Motor neuron (in vitro differentiated cells): ENCODE measurements around the gene HSD11B2. TPM values are rescaled to one million over a fixed set of nuclear protein-coding genes. Genes with fewer than 3 reads are reported as not detected.

Experiments used
- ATAC-seq, 8 experiments: fragments of 200-7000 bp; cut with Tn5 transposase; replicated peaks in 6 of 8; 2 replicates each; pipeline ENCODE4 v1.8.0; 2021; ENCODE audit warnings: mild to moderate bottlenecking in 8 of 8, moderate library complexity in 8 of 8
- H3K27ac ChIP-seq, 2 donors: fragments of 250-450 bp; sonication (Bioruptor Pico); 2 replicates each; pipeline ENCODE4 v1.9.0; 2021; ENCODE audit warnings: antibody characterized with exemption in 2 of 2, mild to moderate bottlenecking in 2 of 2, moderate library complexity in 1 of 2
- H3K4me1 ChIP-seq, 2 donors: fragments of 250-450 bp; sonication (Bioruptor Pico); replicated peaks in 1 of 2; 2 replicates each; pipeline ENCODE4 v1.6.1; 2021; ENCODE audit warnings: antibody characterized with exemption in 2 of 2, mild to moderate bottlenecking in 2 of 2, moderate library complexity in 1 of 2
- H3K4me3 ChIP-seq, 5 donors: fragments of 250-450 bp; sonication (Bioruptor Pico); 2 replicates each; pipeline ENCODE4 v1.9.0; 2021; ENCODE audit warnings: antibody characterized with exemption in 5 of 5, mild to moderate bottlenecking in 5 of 5, moderate library complexity in 4 of 5
- WGBS, 10 experiments: fragments of 450-650 bp; shearing (Covaris generic); methylation state at CpG; one replicate each; pipeline ENCODE4 v1.0.0; 2022; 5-methylcytosine and 5-hydroxymethylcytosine counted together
- in situ Hi-C, 9 experiments: fragments of 400-800 bp; cut with MboI; loops; one replicate each; pipeline ENCODE4 v1.15.0; 2021; ENCODE audit warnings: low sequenced_read_pairs in 9 of 9, low pct_unique_long_range_greater_than_20kb in 2 of 9; ENCODE audit not compliant: unreplicated experiment in 9 of 9
- total RNA-seq, 8 experiments: library from RNA; unstranded; fragments of 300-600 nt; gene quantifications; 2 replicates each; pipeline versions ENCODE4 v1.2.3 to v1.2.4, GENCODE V29; 2022

Gene HSD11B2
- total RNA-seq, 8 experiments from 2014 or later = 0.64 to 17.4 (median 6.8) TPM

DNA sequence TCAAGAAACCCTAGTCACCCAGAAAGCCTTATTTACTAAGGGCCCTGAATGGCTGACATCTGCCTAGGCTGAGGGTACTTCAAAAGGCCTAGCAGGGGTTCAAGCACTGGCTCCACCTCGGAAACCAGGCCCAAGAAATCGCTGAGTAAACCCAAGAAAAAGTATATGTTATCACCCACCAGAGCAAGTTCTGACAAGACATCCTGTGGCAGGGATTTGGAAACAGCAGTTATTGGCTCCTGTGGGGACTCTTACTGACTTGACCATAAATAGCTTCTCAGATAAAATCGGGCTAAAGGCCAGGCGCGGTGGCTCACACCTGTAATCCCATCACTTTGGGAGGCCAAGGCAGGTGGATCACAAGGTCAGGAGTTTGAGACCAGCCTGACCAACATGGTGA is 37.8 kb downstream of the HSD11B2 start:
- 20 to 92% (median 65%) methylated on average over 1 to 5 of the region's 5 CpGs; no CpG with 5 or more reads in 4 of the 10 experiments for WGBS, 10 experiments
- H3K4me1 ChIP-seq = peaks cover 0 to 4% of the 10 kb centered on the region in 2 donors
- no peak for ATAC-seq
- no peak overlapping the region for H3K27ac ChIP-seq
- H3K4me3 ChIP-seq = no peak overlapping the region
- in situ Hi-C loops = no loop called here

DNA sequence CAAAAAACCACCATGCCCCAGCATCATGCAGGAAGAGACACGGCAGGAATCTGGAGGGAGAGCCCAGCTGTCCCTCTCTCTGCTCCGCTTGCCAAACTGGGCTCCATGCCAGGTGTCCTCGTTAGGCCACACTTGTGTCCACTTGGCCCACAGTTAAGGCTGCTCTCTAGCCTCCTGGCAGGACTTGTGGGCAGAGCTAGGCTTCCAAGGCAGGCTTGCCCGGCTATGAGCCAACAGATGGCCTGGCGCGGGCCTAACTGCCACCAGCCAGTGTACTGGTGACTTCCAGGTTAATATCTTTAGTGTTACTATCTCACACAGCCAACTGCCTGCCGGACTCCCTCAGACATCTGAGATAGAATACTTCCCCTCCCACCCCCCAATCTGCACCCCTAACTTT is 39.4 kb downstream of the HSD11B2 start:
- ATAC-seq = no peak
- Histone ChIP-seq H3K4me1 (peaks cover 0 to 3% of the 10 kb centered on the region in 2 donors), H3K4me3 (no peak overlapping the region), H3K27ac (no peak overlapping the region)
- in situ Hi-C loops = no loop called here
- 20 to 100% (median 86%) methylated on average over 1 to 3 of the region's 7 CpGs; no CpG with 5 or more reads in 4 of the 10 experiments for WGBS, 10 experiments

DNA sequence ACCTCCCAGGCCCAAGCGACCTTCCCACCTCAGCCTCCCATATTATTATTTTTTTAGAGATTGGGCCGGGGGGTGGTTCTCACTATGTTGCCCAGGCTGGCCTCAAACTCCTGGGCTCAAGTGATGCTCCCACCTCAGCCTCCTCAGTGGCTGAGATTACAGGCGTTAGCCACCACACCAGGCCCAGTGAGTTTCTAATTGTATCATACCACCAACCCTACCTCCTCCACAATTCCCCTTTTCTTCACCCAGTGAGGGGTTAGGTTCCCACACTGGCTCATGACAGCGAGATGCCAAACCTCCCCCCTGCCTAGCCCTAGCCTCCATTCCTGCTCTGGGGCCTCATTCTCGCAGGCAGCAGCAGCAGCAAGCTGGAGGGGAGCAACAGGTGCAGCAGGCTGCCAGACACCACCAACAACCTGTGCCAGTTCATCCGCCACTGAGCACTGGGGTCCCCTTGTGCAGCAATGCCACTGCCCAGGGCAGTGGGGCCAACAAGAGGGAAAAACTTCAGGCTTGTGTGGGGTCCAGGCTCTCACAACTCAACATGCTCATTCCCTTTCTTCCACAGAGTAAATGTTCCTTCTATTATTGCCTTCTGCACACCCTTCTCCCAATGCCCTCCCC is 41.0 kb downstream of the HSD11B2 start:
- no peaks in the 10 kb centered on the region for H3K4me1 ChIP-seq
- ATAC-seq = no peak
- in situ Hi-C loops = no loop called here
- H3K27ac ChIP-seq = no peak overlapping the region
- WGBS, 10 experiments = 84 to 100% (median 100%) methylated on average over 1 to 5 of the region's 6 CpGs; no CpG with 5 or more reads in 4 of the 10 experiments
- H3K4me3 ChIP-seq = no peak overlapping the region

DNA sequence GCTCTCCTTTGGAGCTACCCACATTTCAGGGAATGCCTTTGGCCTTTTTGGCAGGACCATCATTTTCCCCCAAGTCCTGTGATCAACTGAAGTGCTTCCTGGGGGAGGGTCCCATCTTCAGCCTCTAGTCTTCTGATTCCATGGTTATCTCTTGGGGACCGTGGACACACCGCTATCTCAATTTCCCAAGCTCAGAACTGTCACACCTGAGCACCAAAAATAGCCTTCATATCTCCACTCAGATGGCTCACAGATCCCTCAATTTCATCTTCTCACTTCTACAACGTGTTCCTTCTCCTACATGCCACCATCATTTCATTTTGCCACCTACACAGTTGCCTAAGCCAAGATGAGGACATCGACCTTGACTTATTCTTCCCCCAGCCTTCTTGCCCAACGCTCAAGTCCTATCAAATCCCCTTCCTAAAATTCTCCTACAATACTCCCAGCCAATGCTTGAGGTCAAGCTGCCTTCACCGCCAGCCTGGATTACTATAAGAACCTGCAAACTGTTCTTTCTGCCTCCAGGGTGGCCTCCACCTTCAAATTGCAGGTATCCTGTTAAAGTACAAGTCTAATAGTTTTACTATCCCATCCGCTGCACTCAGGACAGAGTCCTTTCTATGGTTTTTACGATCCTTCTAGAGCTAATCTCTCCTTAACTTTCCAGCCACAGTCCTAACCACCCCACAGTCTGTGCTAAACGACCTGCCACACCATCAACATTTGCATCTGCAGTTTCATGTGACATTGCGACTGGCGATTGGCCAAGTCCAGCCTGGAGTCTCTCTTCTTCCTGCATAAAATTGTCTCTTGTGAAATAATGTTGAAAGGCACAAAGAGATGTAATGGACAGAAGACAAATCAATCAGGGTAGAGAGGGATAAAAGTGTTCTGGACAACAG is 43.9 kb downstream of the HSD11B2 start:
- Histone ChIP-seq H3K4me1 (peaks cover 3 to 6% of the 10 kb centered on the region in 2 donors), H3K4me3 (no peak overlapping the region), H3K27ac (no peak overlapping the region)
- in situ Hi-C loops = no loop called here
- WGBS, 10 experiments = 79 to 92% (median 87%) methylated on average over 3 to 11 of the region's 11 CpGs
- ATAC-seq = peak in 2 of 8 experiments; percentile 30 to 38

DNA sequence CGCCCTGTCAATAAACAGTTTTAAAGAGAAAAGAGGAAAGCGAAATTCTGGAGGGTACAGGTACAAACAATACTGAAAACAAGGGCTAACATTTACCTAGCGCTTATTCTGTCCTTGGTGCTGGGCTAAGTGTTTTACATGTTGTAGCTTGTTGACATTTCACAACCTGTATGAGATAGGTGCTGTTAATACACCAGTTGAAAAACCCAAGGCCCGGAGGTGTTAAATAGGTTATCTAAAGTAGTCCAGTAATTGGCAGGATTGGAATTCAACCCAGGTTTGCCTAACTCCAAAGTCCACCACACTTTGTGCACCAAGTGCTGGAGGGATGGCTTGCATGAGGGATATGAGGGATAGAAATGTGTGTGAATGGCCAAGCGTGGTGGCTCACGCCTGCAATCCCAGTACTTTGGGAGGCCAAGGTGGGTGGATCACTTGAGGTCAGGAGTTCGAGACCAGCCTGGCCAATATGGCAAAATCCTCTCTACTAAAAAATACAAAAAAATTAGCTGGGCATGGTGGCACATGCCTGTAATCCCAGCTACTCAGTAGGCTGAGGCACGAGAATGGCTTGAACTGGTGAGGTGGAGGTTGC is 47.1 kb downstream of the HSD11B2 start:
- no peak for ATAC-seq
- 80 to 98% (median 93%) methylated on average over 1 to 8 of the region's 8 CpGs; no CpG with 5 or more reads in 4 of the 10 experiments for WGBS, 10 experiments
- in situ Hi-C loops = no loop called here

DNA sequence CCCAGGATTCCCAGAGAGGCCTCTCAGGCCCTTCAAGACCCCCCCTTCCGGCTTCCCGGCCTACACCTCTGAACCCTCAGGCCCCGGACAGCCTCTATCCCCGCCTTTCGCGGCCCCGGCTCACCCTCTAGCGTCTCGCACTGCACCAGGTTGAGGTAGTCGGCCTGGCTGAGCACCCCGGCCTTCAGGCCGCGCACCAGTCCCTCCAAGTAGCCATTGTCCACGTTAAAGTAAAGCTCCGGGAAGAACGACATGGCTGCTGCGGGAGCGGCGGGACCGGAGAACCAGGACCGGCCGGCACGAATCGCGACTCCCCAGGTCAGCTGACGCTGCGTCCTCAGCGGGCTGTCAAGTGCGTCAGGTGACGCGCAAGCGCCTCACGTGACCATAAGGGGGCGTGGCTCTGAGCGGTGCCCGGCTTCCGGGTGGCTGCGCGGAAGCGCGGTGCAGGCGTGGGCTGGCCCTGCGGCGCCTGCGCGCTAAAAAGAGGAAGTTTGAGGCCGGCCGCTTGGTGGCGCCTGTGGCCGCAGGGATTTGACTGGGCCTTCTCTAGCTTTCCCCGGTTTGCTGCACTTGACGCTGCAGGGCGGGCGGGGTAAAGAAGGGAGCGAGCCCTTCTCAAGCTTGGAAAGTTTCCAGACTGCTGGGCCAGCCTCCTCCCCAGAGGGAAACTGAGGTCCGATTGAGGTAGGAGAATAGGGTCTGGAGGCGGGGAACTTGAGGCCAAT is 50.1 kb downstream of the HSD11B2 start, which contains the start of gene ATP6V0D1:
TSS of gene ATP6V0D1 (minus strand) at position 325 of the 728 bp plus-strand sequence. CDS start at position 254, 71 bp downstream.
- WGBS, 10 experiments = 0 to 7% (median 0%) methylated on average over 1 to 13 of the region's 57 CpGs; no CpG with 5 or more reads in 1 of the 10 experiments
- Histone ChIP-seq H3K4me1 (peaks cover 11 to 19% of the 10 kb centered on the region in 2 donors), H3K27ac (peak within 1 kb of the TSS; percentile 66 to 86), H3K4me3 (peak within 1 kb of the TSS; percentile 60 to 99 (median 90))
- peak; percentile 83 to 97 (median 90) for ATAC-seq
- in situ Hi-C loops = no loop called here

More for the DNA sequence above, 47.1 kb downstream of the HSD11B2 start:
- Histone ChIP-seq H3K4me3 (no peak overlapping the region), H3K27ac (no peak overlapping the region), H3K4me1 (peaks cover 11 to 19% of the 10 kb centered on the region in 2 donors)

DNA sequence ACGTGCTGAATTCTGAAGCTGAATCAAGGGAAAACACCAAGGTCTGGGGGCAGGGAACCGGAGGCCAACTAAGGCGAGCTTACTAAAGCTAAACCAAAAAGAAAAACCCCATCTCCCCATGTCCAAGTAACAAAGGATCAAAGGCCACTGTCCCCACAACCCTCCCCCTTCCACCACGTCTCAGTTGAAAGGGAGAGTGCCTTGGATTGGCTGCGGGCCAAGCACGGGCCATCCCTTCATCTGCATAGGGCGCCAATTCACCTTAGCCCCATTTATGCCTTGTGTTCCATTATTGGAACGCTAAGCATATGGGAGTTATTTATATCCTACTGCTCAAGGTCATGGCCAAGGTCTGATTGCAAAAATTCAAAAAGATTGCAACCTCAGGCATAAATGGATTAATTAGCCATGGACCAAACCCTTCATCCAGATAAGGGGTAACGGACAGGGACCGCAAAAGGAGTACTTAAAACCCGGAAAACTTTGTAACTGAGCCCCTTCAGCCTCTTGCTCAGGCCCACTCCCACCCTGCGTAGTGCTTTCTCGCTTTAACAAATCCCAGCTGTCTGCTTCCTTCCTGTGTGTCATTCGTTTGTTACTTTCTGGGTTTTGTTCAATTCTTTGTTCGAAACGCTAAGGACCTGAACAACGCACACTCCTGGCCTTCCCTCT is 50.8 kb downstream of the HSD11B2 start:
- H3K27ac ChIP-seq = peak overlapping the region; percentile 66 to 71
- WGBS, 10 experiments = 0 to 73% (median 26%) methylated on average over 1 to 12 of the region's 17 CpGs
- H3K4me1 ChIP-seq = peaks cover 11 to 19% of the 10 kb centered on the region in 2 donors
- peak; percentile 1 to 38 (median 9) for ATAC-seq
- in situ Hi-C loops = no loop called here
- H3K4me3 ChIP-seq = peak overlapping the region; percentile 34 to 99 (median 90)

DNA sequence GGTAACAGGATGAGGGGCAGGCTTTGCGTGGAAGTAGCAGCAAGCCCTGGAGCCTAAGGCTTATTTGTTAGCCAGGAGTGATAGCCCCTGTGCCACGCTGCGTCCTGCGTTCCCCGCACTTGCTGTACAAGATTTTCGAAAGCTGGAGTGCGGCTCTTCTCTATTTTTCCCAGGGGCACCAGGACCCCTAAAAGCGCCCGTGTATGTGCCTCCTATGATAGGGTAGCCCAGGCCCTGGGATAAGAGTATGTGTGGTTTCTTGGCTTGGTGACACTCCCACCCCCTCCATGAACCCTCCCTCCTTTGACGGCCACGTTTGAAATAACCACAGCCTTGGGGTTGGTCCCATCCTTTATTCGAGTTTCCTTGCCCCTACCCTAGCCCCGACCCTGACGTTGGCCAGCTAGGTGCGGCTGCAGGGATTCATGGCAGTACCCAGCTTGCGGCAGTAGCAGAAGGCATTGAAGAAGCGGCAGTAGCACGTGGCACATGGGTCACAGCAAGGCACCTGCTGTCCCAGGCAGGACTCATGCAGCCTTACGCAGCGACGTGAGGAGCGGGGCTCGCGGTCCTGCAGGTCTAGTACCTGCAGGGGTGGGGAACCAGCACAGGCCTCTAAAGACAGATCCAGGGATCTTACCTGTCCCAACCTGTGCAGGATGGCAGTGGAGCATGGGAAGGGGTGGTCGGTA is 51.5 kb downstream of the HSD11B2 start:
- peak overlapping the region in 2 of 5 donors; percentile 34 to 94 for H3K4me3 ChIP-seq
- WGBS, 10 experiments = 20 to 78% (median 70%) methylated on average over 2 to 10 of the region's 25 CpGs; no CpG with 5 or more reads in 5 of the 10 experiments
- in situ Hi-C loops = no loop called here
- H3K27ac ChIP-seq = no peak overlapping the region
- ATAC-seq = no peak
- H3K4me1 ChIP-seq = peaks cover 11 to 19% of the 10 kb centered on the region in 2 donors

DNA sequence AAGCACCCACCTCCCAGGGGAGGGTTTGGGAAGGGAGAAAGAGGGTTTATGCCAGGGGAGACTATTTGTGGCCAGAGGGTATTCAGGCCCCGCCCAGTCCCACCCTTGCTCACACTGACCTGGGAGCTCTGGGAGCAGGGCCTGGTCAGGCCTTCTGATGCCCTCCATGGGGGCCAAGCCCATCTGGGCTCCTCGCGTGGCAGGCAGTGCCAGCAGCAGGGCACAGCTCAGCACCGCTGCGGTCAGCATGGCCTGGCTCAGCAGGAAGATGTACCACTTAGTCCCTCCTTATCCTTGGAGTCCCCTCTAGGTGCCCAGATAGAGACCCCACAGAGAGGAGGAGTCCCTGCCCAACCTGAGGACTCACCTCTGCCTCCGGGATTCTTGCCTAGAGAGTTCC is 52.2 kb downstream of the HSD11B2 start, which contains the start of gene AGRP:
TSS of gene AGRP (minus strand) at position 398 of the 400 bp plus-strand sequence. CDS start at position 249, 149 bp downstream.
- Histone ChIP-seq H3K4me3 (no peak within 1 kb of the TSS), H3K4me1 (peaks cover 11 to 19% of the 10 kb centered on the region in 2 donors), H3K27ac (no peak within 1 kb of the TSS)
- no peak for ATAC-seq
- in situ Hi-C loops = no loop called here
- WGBS, 10 experiments = no CpG with 5 or more reads among the region's 6 CpGs

DNA sequence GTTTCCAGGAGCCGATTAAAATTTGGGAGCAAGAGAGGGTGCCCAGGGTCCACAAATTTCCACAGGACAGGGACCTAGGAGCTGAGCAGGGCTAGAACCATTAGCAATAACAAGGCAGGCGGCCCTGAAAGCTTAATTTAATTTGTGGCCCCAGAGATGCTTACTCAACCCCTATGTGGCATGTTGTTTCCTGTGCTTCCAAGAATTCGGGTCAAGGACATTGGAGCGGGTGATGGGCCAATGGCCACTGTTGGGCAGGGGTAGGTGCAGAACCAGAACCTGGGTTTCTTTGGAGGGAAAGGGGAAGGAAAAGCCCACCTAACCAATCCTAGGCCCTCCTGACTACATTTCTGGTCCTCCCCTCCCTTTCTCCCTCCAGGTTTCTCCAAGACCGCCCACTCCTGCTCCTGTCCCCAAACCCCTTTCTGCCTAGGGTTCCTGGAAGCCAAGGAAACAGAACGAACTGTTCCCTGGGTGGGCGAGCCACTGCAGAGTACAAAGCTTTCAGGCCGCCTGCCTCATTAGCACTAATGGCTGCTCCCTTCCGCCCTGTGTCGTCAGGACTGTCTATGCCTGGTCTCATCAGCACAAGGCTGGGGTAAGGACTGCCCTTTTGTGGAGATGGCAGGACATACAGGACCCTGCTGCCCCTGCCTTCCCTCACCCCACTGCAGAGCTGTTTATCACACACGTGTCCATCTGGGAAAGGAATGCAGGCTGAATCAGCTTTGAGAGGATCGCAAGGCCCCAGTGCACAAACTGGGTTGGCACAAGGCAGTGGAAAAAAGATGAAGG is 53.0 kb downstream of the HSD11B2 start:
- ATAC-seq = no peak
- WGBS, 10 experiments = 67 to 100% (median 92%) methylated on average over 1 to 6 of the region's 12 CpGs; no CpG with 5 or more reads in 2 of the 10 experiments
- Histone ChIP-seq H3K4me3 (no peak overlapping the region), H3K4me1 (peaks cover 16 to 19% of the 10 kb centered on the region in 2 donors), H3K27ac (no peak overlapping the region)
- in situ Hi-C loops = no loop called here

DNA sequence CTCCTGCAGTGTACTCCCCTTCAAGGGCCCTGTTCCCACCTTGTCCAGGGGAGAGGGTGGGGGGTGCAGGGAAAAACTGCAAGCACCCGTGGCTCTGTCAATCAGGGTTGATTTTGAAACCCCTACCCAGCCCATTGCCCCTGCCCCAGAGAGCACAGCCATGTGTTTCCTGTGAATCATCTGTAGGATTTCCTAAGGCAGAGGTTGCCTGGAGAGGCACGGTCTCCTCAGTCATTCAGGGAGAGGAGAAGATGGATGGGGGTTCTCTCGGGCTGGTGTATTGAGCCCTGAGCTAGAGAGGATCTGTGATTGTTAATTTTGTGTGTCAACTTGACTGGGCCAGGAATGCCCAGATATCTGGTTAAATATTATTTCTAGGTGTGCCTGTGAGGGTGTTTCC is 55.9 kb downstream of the HSD11B2 start:
- ATAC-seq = no peak
- H3K27ac ChIP-seq = no peak overlapping the region
- WGBS, 10 experiments = 17 to 83% (median 40%) methylated on average over 1 to 2 of the region's 3 CpGs; no CpG with 5 or more reads in 4 of the 10 experiments
- H3K4me3 ChIP-seq = no peak overlapping the region
- peaks cover 19% of the 10 kb centered on the region in 2 donors for H3K4me1 ChIP-seq
- in situ Hi-C loops = no loop called here
